ENCODE data around the gene PUS7L. TPM values are rescaled to one million over a fixed set of nuclear protein-coding genes. Genes with fewer than 3 reads are reported as not detected.
"Not testable (repeated sequence)": the region's sequence is repeated elsewhere in the genome, so short reads cannot be mapped to it uniquely, and the experiment has no call there.

PUS7L gene
- total RNA-seq, 1 experiment from 2014 or later: 18.3 TPM

GRCh38 chr12:43696154-43696553 lies 62.4 kb downstream of the PUS7L start:
- in situ Hi-C loops (cut with HindIII; ENCODE audit: low pct_unique_long_range_greater_than_20kb, low sequenced_read_pairs): no loop called here
- DNase-seq (ENCODE audit: low read depth): no peak

GRCh38 chr12:43694879-43695278 lies 63.7 kb downstream of the PUS7L start:
- DNase-seq (ENCODE audit: low read depth): no peak
- in situ Hi-C loops (cut with HindIII; ENCODE audit: low pct_unique_long_range_greater_than_20kb, low sequenced_read_pairs): no loop called here

DNA sequence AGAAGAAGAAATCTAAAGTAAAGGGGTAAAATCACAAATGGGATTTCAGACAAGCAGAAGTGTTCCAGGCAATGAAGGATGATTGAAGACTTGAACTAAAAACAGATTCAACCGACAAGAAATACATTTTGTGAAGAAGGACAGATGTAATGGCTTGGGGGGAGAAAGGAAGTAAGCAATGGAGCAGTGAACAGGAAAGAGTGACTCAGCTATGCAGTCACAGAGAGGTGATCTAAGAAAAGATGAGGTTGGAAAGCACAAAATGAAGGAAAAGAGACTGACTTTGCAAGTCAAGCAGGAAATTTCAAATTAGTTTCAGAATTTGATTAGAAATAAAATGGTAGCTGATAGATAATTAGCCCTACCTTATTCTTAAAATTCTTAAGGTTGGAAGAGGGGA lies 66.5 kb downstream of the PUS7L start:
- in situ Hi-C loops (cut with HindIII; ENCODE audit: low pct_unique_long_range_greater_than_20kb, low sequenced_read_pairs): no loop called here
- DNase-seq (ENCODE audit: low read depth): peak; percentile 20

- DNase-seq (ENCODE audit: low read depth); in situ Hi-C loops (cut with HindIII; ENCODE audit: low pct_unique_long_range_greater_than_20kb, low sequenced_read_pairs): not testable (repeated sequence)
Measured at GRCh38 chr12:43685491-43685890, 73.1 kb downstream of the PUS7L start.

- no peak for DNase-seq (ENCODE audit: low read depth)
Measured at GRCh38 chr12:43676183-43676813, 82.3 kb downstream of the PUS7L start.

GRCh38 chr12:43675048-43675904 lies 83.3 kb downstream of the PUS7L start:
- DNase-seq (ENCODE audit: low read depth): no peak
- in situ Hi-C loops (cut with HindIII; ENCODE audit: low pct_unique_long_range_greater_than_20kb, low sequenced_read_pairs): no loop called here

More at GRCh38 chr12:43676183-43676813, 82.3 kb downstream of the PUS7L start:
- in situ Hi-C loops (cut with HindIII; ENCODE audit: low pct_unique_long_range_greater_than_20kb, low sequenced_read_pairs): no loop called here

- in situ Hi-C loops (cut with HindIII; ENCODE audit: low pct_unique_long_range_greater_than_20kb, low sequenced_read_pairs): no loop called here
- DNase-seq (ENCODE audit: low read depth): no peak
Measured at GRCh38 chr12:43669373-43669772, 89.2 kb downstream of the PUS7L start.

Other genes starting within 250 kb of the PUS7L start
- gene ADAMTS20, start 206.6 kb downstream of the PUS7L start, total RNA-seq (2014; rRNA removed; shearing (Covaris generic); ENCODE audit: low replicate concordance): not detected in 2 replicates
- gene IRAK4, start 161 bp upstream of the PUS7L start, total RNA-seq (2014; rRNA removed; shearing (Covaris generic); ENCODE audit: low replicate concordance): 10.7 and 12.8 TPM in 2 replicates
- gene TWF1, start 47.5 kb upstream of the PUS7L start, total RNA-seq (2014; rRNA removed; shearing (Covaris generic); ENCODE audit: low replicate concordance): 136 and 142 TPM in 2 replicates
- gene TMEM117, start 77.3 kb upstream of the PUS7L start, total RNA-seq (2014; rRNA removed; shearing (Covaris generic); ENCODE audit: low replicate concordance): 12.0 and 16.7 TPM in 2 replicates

All from Caki2 (cell line).